ENCODE results near the gene CYB5RL. TPM values are rescaled to one million over a fixed set of nuclear protein-coding genes. Genes with fewer than 3 reads are reported as not detected.
"Not testable (repeated sequence)": the region's sequence is repeated elsewhere in the genome, so short reads cannot be mapped to it uniquely, and the experiment has no call there.

The CYB5RL gene
- total and polyA plus RNA-seq, 5 experiments from 2014 or later: 2.4 to 10.5 (median 4.0) TPM

DNA sequence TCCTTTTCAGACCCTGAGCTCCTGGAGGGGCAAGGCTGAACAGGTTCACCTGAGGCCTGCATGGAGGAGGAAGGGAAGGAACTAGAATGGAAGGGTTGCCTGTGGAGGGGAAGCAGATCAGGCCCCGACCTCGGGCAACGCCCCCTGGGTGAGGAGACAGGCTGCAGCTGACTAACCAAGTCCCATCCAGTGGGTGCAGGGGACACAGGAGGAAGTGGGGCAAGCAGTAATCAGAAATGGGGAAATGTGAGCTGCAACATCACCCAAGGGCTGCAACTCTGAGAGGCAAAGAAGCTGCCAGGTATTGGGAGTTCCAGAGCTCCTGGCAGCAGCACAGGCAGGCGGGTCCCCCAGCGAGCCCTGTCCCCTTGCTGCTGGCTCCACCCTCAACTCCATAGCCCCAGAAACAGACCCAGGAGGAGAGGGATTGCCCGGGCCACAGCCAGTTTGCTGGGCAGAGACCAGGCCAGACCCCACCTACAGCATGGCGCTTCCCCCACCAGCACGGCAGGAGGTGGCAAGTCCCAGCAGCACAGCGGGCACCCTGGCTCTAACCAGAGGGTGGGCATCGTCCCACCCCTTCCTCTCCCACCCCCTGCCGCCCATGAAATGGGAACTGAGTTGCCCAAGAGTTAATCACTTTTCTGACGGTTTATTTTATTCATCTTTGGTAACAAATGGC, 38.7 kb upstream of the CYB5RL start:
- Mint-ChIP-seq H3K4me3 (no peak overlapping the region), H3K36me3 (peaks cover 0 to 53% (median 17%) of the 10 kb centered on the region in 3 donors), H3K4me1 (peaks cover 0 to 8% (median 5%) of the 10 kb centered on the region in 4 donors), H3K27ac (peak overlapping the region in 3 of 10 donors; percentile 28 to 90 (median 74)), H3K27me3 (no peaks in the 10 kb centered on the region), H3K9me3 (no peaks in the 10 kb centered on the region)
- peak in 1 of 10 donors; percentile 56 for DNase-seq
- POLR2A ChIA-PET: no interaction called here
- ATAC-seq: no peak

DNA sequence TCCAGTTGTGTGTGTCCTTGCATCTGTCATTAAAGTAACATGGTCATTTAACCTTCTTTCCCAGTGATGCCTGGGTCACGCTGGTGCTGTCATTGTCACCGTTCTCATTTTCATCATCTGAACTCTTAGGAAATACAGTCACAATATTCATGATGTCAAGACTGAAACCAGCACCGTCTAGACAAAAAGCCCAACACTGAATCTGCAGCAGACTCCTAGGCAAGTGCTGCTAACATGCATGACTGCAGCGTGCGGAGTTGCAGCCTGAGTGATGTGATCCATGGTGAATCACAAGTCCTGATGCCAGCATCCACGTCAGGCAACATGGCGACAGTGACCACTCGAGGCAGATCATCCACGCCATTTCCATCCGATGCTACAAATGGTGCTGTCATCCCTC, 37.8 kb upstream of the CYB5RL start:
- Mint-ChIP-seq H3K9me3 (no peaks in the 10 kb centered on the region), H3K36me3 (peaks cover 0 to 46% (median 17%) of the 10 kb centered on the region in 3 donors), H3K4me1 (peaks cover 0 to 8% (median 4%) of the 10 kb centered on the region in 4 donors), H3K4me3 (no peak overlapping the region), H3K27me3 (no peaks in the 10 kb centered on the region), H3K27ac (peak overlapping the region in 2 of 10 donors; percentile 51 to 54)
- POLR2A ChIA-PET: no interaction called here
- ATAC-seq: no peak
- DNase-seq: peak in 1 of 10 donors; percentile 34

DNA sequence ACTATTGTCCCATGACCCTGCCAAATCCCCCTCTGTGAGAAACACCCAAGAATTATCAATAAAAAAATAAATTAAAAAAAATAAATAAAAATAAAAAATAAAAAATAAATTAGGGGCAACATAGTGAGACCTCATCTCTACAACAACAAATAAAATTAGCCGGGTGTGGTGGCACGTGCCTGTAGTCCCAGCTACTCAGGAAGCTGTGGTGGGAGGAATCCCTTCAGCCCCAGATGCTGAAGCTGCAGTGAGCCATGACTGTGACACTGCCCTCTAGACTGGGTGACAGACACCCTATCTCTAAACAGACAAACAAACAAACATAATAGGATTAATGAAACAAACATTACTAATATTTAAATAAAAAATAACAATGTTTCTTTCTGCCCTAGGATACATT, 34.5 kb upstream of the CYB5RL start:
- Mint-ChIP-seq H3K4me3 (no peak overlapping the region), H3K9me3 (no peaks in the 10 kb centered on the region), H3K4me1 (peaks cover 6 to 20% (median 11%) of the 10 kb centered on the region in 4 donors), H3K27me3 (no peaks in the 10 kb centered on the region), H3K27ac (no peak overlapping the region), H3K36me3 (peaks cover 0 to 34% (median 17%) of the 10 kb centered on the region in 3 donors)
- POLR2A ChIA-PET: no interaction called here
- ATAC-seq: no peak
- DNase-seq: no peak

DNA sequence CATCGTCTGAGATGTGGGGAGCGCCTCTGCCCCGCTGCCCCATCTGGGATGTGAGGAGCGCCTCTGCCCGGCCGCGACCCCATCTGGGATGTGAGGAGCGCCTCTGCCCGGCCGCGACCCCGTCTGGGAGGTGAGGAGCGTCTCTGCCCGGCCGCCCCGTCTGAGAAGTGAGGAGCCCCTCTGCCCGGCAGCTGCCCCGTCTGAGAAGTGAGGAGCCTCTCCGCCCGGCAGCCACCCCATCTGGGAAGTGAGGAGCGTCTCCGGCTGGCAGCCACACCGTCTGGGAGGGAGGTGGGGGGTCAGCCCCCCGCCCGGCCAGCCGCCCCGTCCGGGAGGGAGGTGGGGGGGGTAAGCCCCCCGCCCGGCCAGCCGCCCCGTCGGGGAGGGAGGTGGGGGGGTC, 33.4 kb upstream of the CYB5RL start:
- H3K4me3 Mint-ChIP-seq, DNase-seq, ATAC-seq, H3K27me3 Mint-ChIP-seq, H3K27ac Mint-ChIP-seq, H3K9me3 Mint-ChIP-seq, POLR2A ChIA-PET: not testable (repeated sequence)
- H3K36me3 Mint-ChIP-seq: peaks cover 0 to 32% (median 15%) of the 10 kb centered on the region in 3 donors
- peaks cover 6 to 20% (median 13%) of the 10 kb centered on the region in 4 donors for H3K4me1 Mint-ChIP-seq

DNA sequence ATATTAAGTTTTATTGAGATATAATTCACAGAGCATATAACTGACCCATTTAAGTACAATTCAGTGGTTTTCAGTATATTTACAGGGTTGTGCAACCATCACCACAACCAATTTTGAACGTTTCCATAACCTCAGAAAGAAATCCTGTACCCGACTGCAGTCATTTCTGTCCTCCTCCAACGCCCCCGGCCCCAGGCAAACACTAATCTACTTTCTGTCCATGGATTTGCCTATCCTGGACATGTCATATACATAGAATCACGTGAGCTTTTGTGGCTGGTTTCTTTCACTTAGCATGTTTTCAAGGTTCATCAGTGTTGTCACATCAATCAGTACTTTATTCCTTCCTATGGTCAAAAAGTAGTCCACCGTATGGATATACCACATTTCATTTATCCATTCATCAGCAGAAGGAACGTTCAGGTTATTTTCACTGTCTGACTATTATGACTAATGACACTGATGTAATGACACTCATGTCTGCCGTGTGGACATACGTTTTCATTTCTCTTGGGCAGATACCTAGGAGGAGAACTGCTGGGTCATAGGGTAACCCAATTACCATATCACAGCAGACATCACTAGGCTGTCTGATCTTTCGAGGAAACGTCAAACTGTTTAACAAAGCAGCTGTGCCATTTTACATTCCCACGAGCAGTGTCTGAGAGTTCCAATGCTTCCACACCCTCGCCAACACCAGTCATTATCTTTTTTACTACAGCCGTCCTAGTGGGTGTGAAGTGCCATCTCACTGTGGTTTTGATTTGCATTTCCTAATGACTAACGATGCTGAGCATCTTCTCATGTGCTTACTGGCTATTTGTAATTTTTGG, 30.9 kb upstream of the CYB5RL start:
- no peak for ATAC-seq
- Mint-ChIP-seq H3K36me3 (peaks cover 0 to 34% (median 7%) of the 10 kb centered on the region in 3 donors), H3K4me3 (no peak overlapping the region)

DNA sequence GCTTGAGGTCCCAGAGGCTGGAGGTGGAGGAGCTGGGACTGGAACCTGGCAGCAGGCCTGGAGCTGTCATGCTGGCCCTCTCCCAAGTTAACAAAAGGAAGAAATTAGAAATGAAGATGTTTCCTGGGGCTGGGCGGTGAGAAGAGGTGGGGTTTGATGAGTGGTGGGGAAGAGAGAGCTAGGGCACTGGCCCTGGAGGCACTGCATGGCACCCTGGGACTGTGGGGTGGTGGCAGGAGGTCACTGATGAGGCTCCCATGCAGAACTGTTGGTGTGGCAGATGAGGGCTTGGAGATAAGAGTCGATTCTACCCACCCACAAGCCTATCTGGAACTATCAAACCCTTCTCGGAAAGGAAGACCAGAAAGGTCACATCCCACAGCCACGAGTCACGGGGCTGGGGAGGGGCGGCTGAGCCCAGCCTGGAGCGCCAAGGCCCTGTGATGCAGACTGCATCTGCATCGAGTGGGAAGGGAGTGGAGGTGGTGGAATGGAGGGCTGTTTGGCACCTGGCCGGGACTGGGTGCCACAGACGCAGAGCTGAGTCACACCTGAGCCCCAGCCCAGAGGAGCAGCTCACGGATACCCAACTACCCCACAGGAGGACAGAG, 29.6 kb upstream of the CYB5RL start:
- peak overlapping the region in 7 of 10 donors; percentile 22 to 74 (median 44) for H3K27ac Mint-ChIP-seq
- POLR2A ChIA-PET: interaction anchor here (0.6 kb wide), 1 partner anchor 48 kb away, joined by 3 read pairs; no protein-coding TSS in a partner anchor
- no peak for DNase-seq
- no peaks in the 10 kb centered on the region for H3K9me3 Mint-ChIP-seq
- peak overlapping the region in 1 of 10 donors; percentile 19 for H3K4me3 Mint-ChIP-seq
- no peaks in the 10 kb centered on the region for H3K27me3 Mint-ChIP-seq
- H3K4me1 Mint-ChIP-seq: peaks cover 2 to 16% (median 9%) of the 10 kb centered on the region in 4 donors
- ATAC-seq: no peak
- peaks cover 0 to 40% (median 3%) of the 10 kb centered on the region in 3 donors for H3K36me3 Mint-ChIP-seq

More for the DNA sequence above, 30.9 kb upstream of the CYB5RL start:
- Mint-ChIP-seq H3K27ac (peak overlapping the region in 9 of 10 donors; percentile 9 to 65 (median 45)), H3K27me3 (no peaks in the 10 kb centered on the region), H3K4me1 (peaks cover 4 to 20% (median 11%) of the 10 kb centered on the region in 4 donors), H3K9me3 (no peaks in the 10 kb centered on the region)
- POLR2A ChIA-PET: no interaction called here
- DNase-seq: no peak

DNA sequence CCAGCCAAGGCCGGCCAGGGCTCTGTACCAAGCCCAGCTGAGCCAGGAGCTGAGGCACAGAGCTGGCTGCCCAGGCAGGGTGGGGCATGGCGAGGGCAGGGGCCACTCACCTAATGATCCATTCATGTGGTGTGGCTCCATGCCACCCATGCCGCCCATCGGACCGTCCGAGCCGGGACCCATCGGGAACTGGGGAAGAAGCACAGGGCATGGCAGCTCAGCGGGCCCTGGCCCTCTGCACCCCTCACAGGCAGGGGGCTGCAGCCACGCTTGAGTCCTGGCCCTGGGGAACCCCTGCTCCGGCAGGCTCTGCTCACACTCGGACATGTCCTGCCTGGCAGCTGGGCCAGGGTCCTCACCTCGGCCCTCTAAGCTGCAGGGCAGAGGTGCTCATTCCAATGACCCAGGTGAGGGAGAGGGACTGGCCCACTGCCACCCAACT, 28.8 kb upstream of the CYB5RL start:
- Mint-ChIP-seq H3K4me3 (no peak overlapping the region), H3K27ac (no peak overlapping the region), H3K4me1 (peaks cover 2 to 21% (median 9%) of the 10 kb centered on the region in 4 donors), H3K27me3 (no peaks in the 10 kb centered on the region), H3K9me3 (no peaks in the 10 kb centered on the region), H3K36me3 (peaks cover 0 to 38% (median 3%) of the 10 kb centered on the region in 3 donors)
- DNase-seq: no peak
- POLR2A ChIA-PET: no interaction called here
- ATAC-seq: no peak

DNA sequence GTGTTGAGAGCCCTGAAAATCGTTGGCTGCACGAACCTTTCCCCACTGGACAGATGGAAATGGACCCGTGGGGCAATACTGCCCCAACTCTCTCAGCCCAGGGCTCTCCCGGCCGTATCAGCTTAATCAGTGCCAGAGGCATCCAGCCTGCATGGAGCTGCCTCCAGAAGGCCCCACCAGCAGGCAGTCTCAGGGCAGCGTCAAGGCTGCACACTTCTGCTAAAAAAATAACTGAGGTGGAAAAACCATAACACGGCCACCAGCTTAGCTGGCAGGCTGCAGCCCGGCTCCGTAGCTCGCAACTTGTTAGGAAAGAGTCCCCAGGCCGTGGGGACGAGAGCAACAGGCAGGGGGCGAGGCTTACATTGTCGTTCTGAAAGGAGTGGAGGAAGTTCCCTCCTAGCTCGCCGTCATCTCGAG, 28.1 kb upstream of the CYB5RL start:
- DNase-seq (no peak), ATAC-seq (no peak)
- H3K4me1 Mint-ChIP-seq: peaks cover 2 to 25% (median 9%) of the 10 kb centered on the region in 4 donors
- H3K27ac Mint-ChIP-seq: peak overlapping the region in 7 of 10 donors; percentile 19 to 68 (median 60)
- H3K4me3 Mint-ChIP-seq: no peak overlapping the region
- H3K27me3 Mint-ChIP-seq: no peaks in the 10 kb centered on the region
- no peaks in the 10 kb centered on the region for H3K9me3 Mint-ChIP-seq
- POLR2A ChIA-PET: interaction anchor here (0.6 kb wide), 1 partner anchor 44 kb away, joined by 3 read pairs; no protein-coding TSS in a partner anchor
- peaks cover 0 to 38% (median 3%) of the 10 kb centered on the region in 3 donors for H3K36me3 Mint-ChIP-seq

DNA sequence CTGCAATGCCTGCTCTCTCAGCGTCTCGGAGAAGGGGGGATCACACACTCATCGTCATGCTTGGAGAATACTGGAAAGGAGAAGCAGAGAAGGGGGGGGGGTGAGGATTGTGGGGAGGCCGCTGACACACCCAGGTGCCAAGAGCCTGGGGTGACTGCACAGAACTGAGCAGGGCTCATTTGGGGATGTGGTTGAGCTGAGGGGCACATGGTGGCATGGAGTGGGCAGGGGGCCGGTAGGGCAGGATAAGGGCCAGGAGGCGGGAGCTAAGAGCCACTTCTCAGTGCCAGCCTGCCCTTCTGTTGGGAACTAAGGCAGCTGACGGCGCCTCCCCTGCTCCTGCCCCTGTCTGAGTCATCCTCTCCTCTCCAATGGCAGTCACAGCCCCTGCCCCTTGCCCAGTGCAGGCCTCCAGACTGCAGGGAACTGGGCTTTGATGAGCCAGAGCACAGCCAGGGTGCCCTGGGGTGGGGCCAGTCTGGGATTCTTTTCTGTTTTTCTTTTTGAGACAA, 27.3 kb upstream of the CYB5RL start:
- no peak for DNase-seq

DNA sequence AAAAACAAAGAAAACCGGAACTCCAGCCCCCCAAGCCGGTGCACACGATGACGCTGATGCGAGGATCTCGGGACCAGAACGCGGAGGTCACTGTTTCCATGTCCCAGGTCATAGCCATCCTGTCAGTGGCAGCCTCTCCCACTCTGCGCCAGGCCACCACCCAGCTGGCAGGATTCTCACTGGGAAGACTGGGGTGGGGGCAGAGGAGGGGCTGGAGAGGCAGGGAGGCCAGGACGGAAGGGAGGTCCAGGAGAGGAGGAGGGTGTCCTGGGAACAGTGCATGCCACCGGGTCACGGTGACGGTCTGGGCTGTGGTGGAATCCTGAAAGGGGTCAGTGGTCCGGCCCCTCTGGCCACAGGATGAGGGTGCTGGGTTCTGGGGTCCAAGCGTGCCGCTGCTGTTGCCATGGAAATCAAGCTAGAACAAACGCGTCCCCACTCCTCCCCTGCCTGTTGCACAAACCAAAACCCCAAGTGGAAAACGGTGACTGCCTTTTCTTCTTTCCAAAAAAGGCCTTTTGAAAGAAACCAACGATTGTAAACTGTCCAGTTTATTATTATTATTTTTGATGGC, 26.2 kb upstream of the CYB5RL start:
- Mint-ChIP-seq H3K27me3 (no peaks in the 10 kb centered on the region), H3K4me1 (peaks cover 9 to 38% (median 17%) of the 10 kb centered on the region in 4 donors), H3K9me3 (no peaks in the 10 kb centered on the region), H3K36me3 (peaks cover 0 to 42% (median 3%) of the 10 kb centered on the region in 3 donors), H3K27ac (peak overlapping the region in 2 of 10 donors; percentile 29 to 47), H3K4me3 (no peak overlapping the region)
- POLR2A ChIA-PET: interaction anchor here (0.5 kb wide), 1 partner anchor 23 kb away, joined by 6 read pairs; no protein-coding TSS in a partner anchor
- DNase-seq (no peak), ATAC-seq (no peak)

More for the DNA sequence above, 27.3 kb upstream of the CYB5RL start:
- no peaks in the 10 kb centered on the region for H3K9me3 Mint-ChIP-seq
- peaks cover 0 to 38% (median 3%) of the 10 kb centered on the region in 3 donors for H3K36me3 Mint-ChIP-seq
- H3K27me3 Mint-ChIP-seq: no peaks in the 10 kb centered on the region
- H3K4me1 Mint-ChIP-seq: peaks cover 5 to 33% (median 13%) of the 10 kb centered on the region in 4 donors
- peak overlapping the region in 6 of 10 donors; percentile 10 to 68 (median 58) for H3K27ac Mint-ChIP-seq
- POLR2A ChIA-PET: interaction anchor here (0.6 kb wide), 2 partner anchors 44 to 86 kb away, joined by 3 to 8 read pairs; no protein-coding TSS in a partner anchor
- ATAC-seq: no peak
- no peak overlapping the region for H3K4me3 Mint-ChIP-seq

DNA sequence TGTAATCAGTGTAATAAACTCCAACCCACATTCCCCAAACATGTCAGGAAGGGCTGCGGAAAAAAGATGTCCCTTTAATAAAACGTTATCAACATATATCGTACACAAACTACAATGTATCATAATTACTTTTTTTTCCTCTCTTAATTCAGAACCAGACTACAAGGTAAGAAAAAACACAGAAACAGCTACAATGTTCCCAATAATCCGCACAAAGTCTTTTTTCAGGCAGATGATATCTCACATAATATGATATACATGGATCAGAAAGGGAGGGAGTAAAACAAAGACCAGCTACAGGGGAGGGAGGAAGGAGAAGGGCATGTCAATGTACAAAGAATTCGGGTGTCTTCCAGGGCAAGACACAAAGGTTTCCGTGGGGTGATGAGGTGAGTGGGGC, 25.5 kb upstream of the CYB5RL start:
- Mint-ChIP-seq H3K27me3 (no peaks in the 10 kb centered on the region), H3K27ac (peak overlapping the region in 4 of 10 donors; percentile 29 to 57 (median 38)), H3K4me3 (no peak overlapping the region), H3K9me3 (no peaks in the 10 kb centered on the region), H3K4me1 (peaks cover 9 to 38% (median 13%) of the 10 kb centered on the region in 4 donors), H3K36me3 (peaks cover 0 to 42% (median 3%) of the 10 kb centered on the region in 3 donors)
- ATAC-seq: no peak
- POLR2A ChIA-PET: interaction anchor here (0.5 kb wide), 1 partner anchor 22 kb away, joined by 6 read pairs; no protein-coding TSS in a partner anchor
- no peak for DNase-seq
